Kidney (tissue), 14 donors: ENCODE measurements around the gene TMEM30A. TPM values are rescaled to one million over a fixed set of nuclear protein-coding genes. Genes with fewer than 3 reads are reported as not detected.
A peak's percentile ranks its signal among the peaks of the same experiment; 100 is the strongest.

Experiments
- DNase-seq, 5 donors: peaks; one replicate each; pipeline ENCODE4 v3.0.0-alpha.2; 2013 to 2020
- FAIRE-seq: peaks from 2 replicates; lab custom pipeline; 2012; peaks lifted over from hg19 to GRCh38; lab: Jason Lieb, UNC
- H3K27ac ChIP-seq, 2 donors: one replicate each; pipeline ENCODE4 v1.7.0; 2013; ENCODE audit warnings: low read depth in 2 of 2, low read length in 2 of 2, inconsistent platforms in 1 of 2
- H3K27me3 ChIP-seq: one replicate; pipeline ENCODE4 v1.7.1; 2013; ENCODE audit warnings: low read length, inconsistent platforms; ENCODE audit not compliant: control insufficient read depth, insufficient read depth
- H3K36me3 ChIP-seq, 3 donors: one replicate each; pipeline versions ENCODE4 v1.7.0 to v1.7.1; 2013; ENCODE audit warnings: low read length in 3 of 3, control low read depth in 1 of 3, inconsistent platforms in 1 of 3; ENCODE audit not compliant: insufficient read depth in 3 of 3, control insufficient read depth in 2 of 3
- H3K4me1 ChIP-seq, 3 donors: one replicate each; pipeline versions ENCODE4 v1.7.0 to v1.7.1; 2013; ENCODE audit warnings: low read length in 3 of 3, inconsistent platforms in 1 of 3, low read depth in 1 of 3; ENCODE audit not compliant: control insufficient read depth in 2 of 3, insufficient read depth in 2 of 3
- H3K4me3 ChIP-seq, 3 donors: one replicate each; pipeline versions ENCODE4 v1.7.0 to v1.8.1; 2013; ENCODE audit warnings: low read length in 3 of 3, control low read depth in 1 of 3, inconsistent platforms in 1 of 3
- H3K9ac ChIP-seq, 3 donors: one replicate each; pipeline versions ENCODE4 v1.7.0 to v1.7.1; 2013; ENCODE audit warnings: low read length in 3 of 3, control low read depth in 1 of 3, inconsistent platforms in 1 of 3
- H3K9me3 ChIP-seq, 3 donors: one replicate each; pipeline versions ENCODE4 v1.7.0 to v1.7.1; 2013; ENCODE audit warnings: low read length in 3 of 3, control low read depth in 1 of 3, inconsistent platforms in 1 of 3; ENCODE audit not compliant: control insufficient read depth in 2 of 3, insufficient read depth in 1 of 3
- CTCF ChIP-seq: IDR thresholded peaks from 3 replicates; pipeline ENCODE4 v1.5.1; 2012; ENCODE audit warnings: mild to moderate bottlenecking, moderate library complexity, borderline replicate concordance; ENCODE audit not compliant: insufficient read depth; ENCODE audit errors: extremely low read depth
- intact Hi-C: fragments of 100-400 bp; cut with DNase I; formaldehyde crosslinking; loops from one replicate; pipeline ENCODE4 v1.11.1; 2022
- polyA plus RNA-seq: library from polyadenylated mRNA; stranded (reverse); fragments of 350-450 nt; fragmentation: Illumina TruSeq; extraction: RNeasy Lipid Tissue Mini Kit (QIAGEN cat#74804); gene quantifications from one replicate; pipeline ENCODE4 v1.2.3, GENCODE V29; 2014; ENCODE audit warnings: low read depth, low replicate concordance; ENCODE audit not compliant: insufficient read depth
- total RNA-seq: library from RNA; stranded (reverse); fragmentation: NEBNext Ultra II Directional; extraction: Animal tissue kit (Norgen Biotek cat#: 25700); gene quantifications from one replicate; pipeline ENCODE4 v1.2.1, GENCODE V29; 2021
- donor health status: control.
- donor health status: control.
- donor health status: control.
- donor health status: control.
- donor health status: control.
- donor health status: DM: yes; HTN: yes; CAD: no.
- donor health status: Normal renal cell carcinoma (clear cell type).

Gene TMEM30A
- total and polyA plus RNA-seq, 2 donors from 2014 or later = 51.0 to 101 TPM

- H3K36me3 ChIP-seq = no peaks in the 10 kb centered on the region
- H3K9ac ChIP-seq = peak overlapping the region in 2 of 3 donors; percentile 31 to 69
- peak; percentile 35 for FAIRE-seq
- H3K4me1 ChIP-seq = peaks cover 0 to 16% (median 4%) of the 10 kb centered on the region in 3 donors
- DNase-seq = peak; percentile 77 to 94 (median 89)
- H3K27ac ChIP-seq = peak overlapping the region; percentile 79 to 83
- H3K9me3 ChIP-seq = no peaks in the 10 kb centered on the region
- intact Hi-C loops = no loop called here
- TF ChIP-seq CTCF = peak; percentile 71
- H3K4me3 ChIP-seq = peak overlapping the region; percentile 56 to 77 (median 70)
- peaks cover 9% of the 10 kb centered on the region for H3K27me3 ChIP-seq
Measured at GRCh38 chr6:75204217-75204958, 80.2 kb downstream of the TMEM30A start.

DNA sequence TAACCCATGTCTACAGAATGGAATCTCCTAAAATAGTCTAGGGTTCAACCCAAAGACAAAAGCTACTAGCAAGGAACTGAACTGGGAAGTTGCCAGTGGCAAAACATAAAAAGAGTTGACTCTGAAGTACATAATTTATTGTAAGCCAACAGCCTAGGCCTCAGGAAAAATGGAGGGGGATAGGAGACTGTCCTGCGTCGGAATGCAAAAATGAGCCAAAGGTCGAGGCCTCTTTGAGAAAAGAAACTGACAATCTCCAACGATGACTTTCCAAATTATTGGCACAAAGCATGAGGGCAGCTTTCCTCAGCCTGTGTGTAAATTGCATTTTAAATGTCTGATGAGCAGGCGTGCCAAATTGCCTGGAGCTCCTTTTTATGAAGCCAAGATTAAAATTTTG is 80.9 kb downstream of the TMEM30A start:
- TF ChIP-seq CTCF = no peak
- H3K4me3 ChIP-seq = peak overlapping the region; percentile 30 to 70 (median 58)

More for the DNA sequence above, 80.9 kb downstream of the TMEM30A start:
- H3K36me3 ChIP-seq = no peaks in the 10 kb centered on the region
- H3K4me1 ChIP-seq = peaks cover 0 to 15% (median 3%) of the 10 kb centered on the region in 3 donors
- peaks cover 8% of the 10 kb centered on the region for H3K27me3 ChIP-seq
- H3K27ac ChIP-seq = peak overlapping the region; percentile 12 to 44
- H3K9ac ChIP-seq = peak overlapping the region in 1 of 3 donors; percentile 69
- DNase-seq (peak in 2 of 5 donors; percentile 32 to 43), FAIRE-seq (no peak)
- intact Hi-C loops = no loop called here
- no peaks in the 10 kb centered on the region for H3K9me3 ChIP-seq

Other genes with a start within 250 kb of the TMEM30A start
- 28.3 TPM for gene COL12A1, start 78.7 kb downstream of the TMEM30A start, total RNA-seq
- 12.3 TPM for gene COL12A1, start 78.7 kb downstream of the TMEM30A start, polyA plus RNA-seq
- gene COX7A2, start 41.0 kb downstream of the TMEM30A start, total RNA-seq = 315 TPM
- gene COX7A2, start 41.0 kb downstream of the TMEM30A start, polyA plus RNA-seq = 812 TPM
- gene FILIP1, start 209.0 kb upstream of the TMEM30A start, total RNA-seq = 4.6 TPM
- 0.80 TPM for gene FILIP1, start 209.0 kb upstream of the TMEM30A start, polyA plus RNA-seq